Hematopoietic multipotent progenitor cell treated with erythropoietin and hydrocortisone succinate and interleukin-3 and kit ligand, for 15 days (in vitro differentiated cells): Measurements from ENCODE around the gene TRIM5.
"Not testable (repeated sequence)": the region's sequence is repeated elsewhere in the genome, so short reads cannot be mapped to it uniquely, and the experiment has no call there.

ENCODE experiments used
- DNase-seq: peaks from one replicate; pipeline ENCODE4 v3.0.0-alpha.2; 2015; ENCODE audit warnings: low spot score

Gene TRIM5

GRCh38 chr11:5684646-5685362 lies at the start of gene TRIM5:
Gene TRIM5 (minus strand): TSS chr11:5685074. CDS start chr11:5680177, 4,897 bp downstream.
- DNase-seq, result peak; percentile 87

GRCh38 chr11:5727691-5728090 lies 42.8 kb upstream of the TRIM5 start:
- DNase-seq, result no peak

GRCh38 chr11:5726351-5726750 lies 41.5 kb upstream of the TRIM5 start:
- no peak for DNase-seq

- DNase-seq, result no peak
Observed at GRCh38 chr11:5722622-5723021, 37.7 kb upstream of the TRIM5 start.

GRCh38 chr11:5719703-5720495 lies 35.0 kb upstream of the TRIM5 start:
- no peak for DNase-seq

- not testable (repeated sequence) for DNase-seq
Observed at GRCh38 chr11:5716518-5716917, 31.6 kb upstream of the TRIM5 start.

GRCh38 chr11:5713695-5714094 lies 28.8 kb upstream of the TRIM5 start:
- no peak for DNase-seq

- peak; percentile 43 for DNase-seq
Observed at GRCh38 chr11:5712507-5712906, 27.6 kb upstream of the TRIM5 start.

- DNase-seq, result no peak
Observed at GRCh38 chr11:5705688-5706087, 20.8 kb upstream of the TRIM5 start.

GRCh38 chr11:5703741-5704536 lies 19.1 kb upstream of the TRIM5 start:
- no peak for DNase-seq

- DNase-seq, result no peak
Observed at GRCh38 chr11:5701055-5701577, 16.2 kb upstream of the TRIM5 start.

GRCh38 chr11:5700421-5701054 lies 15.7 kb upstream of the TRIM5 start:
- DNase-seq, result no peak

- DNase-seq, result no peak
Observed at GRCh38 chr11:5698281-5698680, 13.4 kb upstream of the TRIM5 start.

GRCh38 chr11:5696210-5696609 lies 11.3 kb upstream of the TRIM5 start:
- no peak for DNase-seq

- DNase-seq, result no peak
Observed at GRCh38 chr11:5695580-5695979, 10.7 kb upstream of the TRIM5 start.

GRCh38 chr11:5694642-5695041 lies 9.8 kb upstream of the TRIM5 start:
- DNase-seq, result no peak

- DNase-seq, result no peak
Observed at GRCh38 chr11:5691964-5692361, 7.1 kb upstream of the TRIM5 start.

GRCh38 chr11:5691238-5691963 lies 6.5 kb upstream of the TRIM5 start:
- not testable (repeated sequence) for DNase-seq

GRCh38 chr11:5690736-5691135 lies 5.9 kb upstream of the TRIM5 start:
- peak; percentile 47 for DNase-seq

- peak; percentile 29 for DNase-seq
Observed at GRCh38 chr11:5690216-5690615, 5.3 kb upstream of the TRIM5 start.

- peak; percentile 27 for DNase-seq
Observed at GRCh38 chr11:5689551-5689983, 4.7 kb upstream of the TRIM5 start, which contains the start of gene TRIM22. Gene TRIM22 (plus strand): TSS chr11:5689790. CDS start chr11:5696233, 6,443 bp downstream.
